Neural crest cell (in vitro differentiated cells): ENCODE data around the gene PTX4. TPM values are rescaled to one million over a fixed set of nuclear protein-coding genes. Genes with fewer than 3 reads are reported as not detected.

Source experiments
- DNase-seq: peaks from one replicate; pipeline ENCODE4 v3.0.0; 2021; ENCODE audit warnings: low read depth, mixed read lengths, low spot score
- H3K27ac Mint-ChIP-seq: one replicate; pipeline ENCODE4 v1.8.0; 2021; ENCODE audit warnings: mild to moderate bottlenecking, mixed read lengths; ENCODE audit not compliant: unreplicated experiment
- H3K27me3 Mint-ChIP-seq: 2 replicates; pipeline ENCODE4 v1.8.0; 2021; ENCODE audit warnings: low read depth, mild to moderate bottlenecking, mixed read lengths
- H3K36me3 Mint-ChIP-seq: 2 replicates; pipeline ENCODE4 v1.8.0; 2021; ENCODE audit warnings: low read depth, mild to moderate bottlenecking, mixed read lengths
- H3K4me1 Mint-ChIP-seq: 2 replicates; pipeline ENCODE4 v1.8.0; 2021; ENCODE audit warnings: mixed read lengths
- H3K4me3 Mint-ChIP-seq: one replicate; pipeline ENCODE4 v1.8.0; 2021; ENCODE audit warnings: mild to moderate bottlenecking, mixed read lengths
- H3K9me3 Mint-ChIP-seq: 2 replicates; pipeline ENCODE4 v1.8.0; 2021; ENCODE audit warnings: mixed read lengths
- total RNA-seq: library from RNA; stranded (reverse); gene quantifications from 2 replicates; pipeline ENCODE4 v1.2.1, GENCODE V29; 2021
- TF ChIP-seq, protein P1 (sequence below): fragments of 200-600 bp; sonication (generic); conservative IDR thresholded peaks from 2 replicates; pipeline ENCODE4 v1.5.0; 2021; ENCODE audit warnings: antibody characterized with exemption, mild to moderate bottlenecking

PTX4 gene
- total RNA-seq, 1 donor from 2014 or later = 0.28 TPM

DNA sequence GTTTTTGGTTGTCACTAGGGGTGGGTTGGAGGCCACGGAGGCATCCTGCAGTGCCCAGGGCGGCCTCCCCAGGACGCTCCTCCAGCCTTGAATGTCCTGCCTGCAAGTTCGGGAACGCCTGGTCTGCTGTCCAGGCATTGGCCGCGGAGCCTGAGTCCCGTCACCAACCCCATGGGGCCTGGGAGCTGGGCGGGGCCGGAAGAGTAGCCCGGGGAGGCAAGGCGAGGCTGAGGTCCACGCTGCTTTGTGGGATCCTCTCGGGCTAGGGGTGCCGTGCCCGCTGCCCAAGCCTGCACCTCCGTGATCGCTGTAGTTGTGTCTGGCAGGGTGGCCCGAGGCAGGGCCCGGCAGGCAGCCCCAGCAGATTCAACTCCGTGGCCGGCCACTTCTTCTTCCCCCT is 17.2 kb upstream of the PTX4 start:
- no peak overlapping the region for H3K27ac Mint-ChIP-seq
- no peaks in the 10 kb centered on the region for H3K4me1 Mint-ChIP-seq
- H3K27me3 Mint-ChIP-seq = no peaks in the 10 kb centered on the region
- peaks cover 3% of the 10 kb centered on the region for H3K36me3 Mint-ChIP-seq
- TF ChIP-seq, protein P1, sequence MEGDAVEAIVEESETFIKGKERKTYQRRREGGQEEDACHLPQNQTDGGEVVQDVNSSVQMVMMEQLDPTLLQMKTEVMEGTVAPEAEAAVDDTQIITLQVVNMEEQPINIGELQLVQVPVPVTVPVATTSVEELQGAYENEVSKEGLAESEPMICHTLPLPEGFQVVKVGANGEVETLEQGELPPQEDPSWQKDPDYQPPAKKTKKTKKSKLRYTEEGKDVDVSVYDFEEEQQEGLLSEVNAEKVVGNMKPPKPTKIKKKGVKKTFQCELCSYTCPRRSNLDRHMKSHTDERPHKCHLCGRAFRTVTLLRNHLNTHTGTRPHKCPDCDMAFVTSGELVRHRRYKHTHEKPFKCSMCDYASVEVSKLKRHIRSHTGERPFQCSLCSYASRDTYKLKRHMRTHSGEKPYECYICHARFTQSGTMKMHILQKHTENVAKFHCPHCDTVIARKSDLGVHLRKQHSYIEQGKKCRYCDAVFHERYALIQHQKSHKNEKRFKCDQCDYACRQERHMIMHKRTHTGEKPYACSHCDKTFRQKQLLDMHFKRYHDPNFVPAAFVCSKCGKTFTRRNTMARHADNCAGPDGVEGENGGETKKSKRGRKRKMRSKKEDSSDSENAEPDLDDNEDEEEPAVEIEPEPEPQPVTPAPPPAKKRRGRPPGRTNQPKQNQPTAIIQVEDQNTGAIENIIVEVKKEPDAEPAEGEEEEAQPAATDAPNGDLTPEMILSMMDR = no peak
- H3K9me3 Mint-ChIP-seq = no peaks in the 10 kb centered on the region
- H3K4me3 Mint-ChIP-seq = no peak overlapping the region
- no peak for DNase-seq

DNA sequence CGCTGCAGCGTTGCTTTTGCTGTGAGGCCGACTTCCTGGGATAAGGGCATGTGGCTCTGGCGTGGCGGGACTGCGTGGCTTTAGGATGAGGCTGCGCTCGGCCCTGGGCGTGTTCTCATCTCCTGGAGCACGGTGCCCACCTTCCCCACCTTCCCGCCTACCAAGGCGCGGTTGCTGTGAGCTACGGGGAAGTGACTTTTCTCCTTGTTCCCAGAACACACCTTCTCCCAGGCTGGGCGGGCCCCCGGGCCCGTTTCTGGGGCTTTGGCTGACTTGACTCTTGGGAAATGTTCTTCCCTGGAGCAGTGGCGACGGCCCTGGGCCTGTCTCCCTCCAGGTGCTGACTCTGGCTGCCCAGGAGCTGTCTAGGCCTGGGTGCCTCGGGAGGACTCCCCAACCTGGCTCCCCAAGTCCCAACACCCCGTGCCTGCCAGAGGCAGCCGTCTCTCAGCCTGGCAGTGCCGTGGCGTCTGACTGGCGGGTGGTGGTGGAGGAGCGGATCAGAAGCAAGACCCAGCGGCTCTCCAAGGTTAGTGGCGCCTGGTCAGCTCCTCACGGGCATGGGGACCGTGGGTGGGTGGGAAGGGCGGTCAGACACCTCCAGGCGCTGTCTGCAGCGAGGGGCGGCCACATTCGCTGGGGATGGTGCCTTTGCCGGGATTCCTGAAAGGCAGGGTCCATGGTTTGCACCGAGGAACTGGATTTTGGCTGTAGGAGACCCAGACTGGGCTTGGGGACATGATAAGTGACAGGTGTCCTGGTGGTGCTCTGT is 16.5 kb upstream of the PTX4 start:
- DNase-seq = no peak
- Mint-ChIP-seq H3K9me3 (no peaks in the 10 kb centered on the region), H3K4me3 (no peak overlapping the region), H3K36me3 (peaks cover 3% of the 10 kb centered on the region), H3K27me3 (no peaks in the 10 kb centered on the region), H3K4me1 (no peaks in the 10 kb centered on the region), H3K27ac (no peak overlapping the region)
- TF ChIP-seq, protein P1 = no peak

DNA sequence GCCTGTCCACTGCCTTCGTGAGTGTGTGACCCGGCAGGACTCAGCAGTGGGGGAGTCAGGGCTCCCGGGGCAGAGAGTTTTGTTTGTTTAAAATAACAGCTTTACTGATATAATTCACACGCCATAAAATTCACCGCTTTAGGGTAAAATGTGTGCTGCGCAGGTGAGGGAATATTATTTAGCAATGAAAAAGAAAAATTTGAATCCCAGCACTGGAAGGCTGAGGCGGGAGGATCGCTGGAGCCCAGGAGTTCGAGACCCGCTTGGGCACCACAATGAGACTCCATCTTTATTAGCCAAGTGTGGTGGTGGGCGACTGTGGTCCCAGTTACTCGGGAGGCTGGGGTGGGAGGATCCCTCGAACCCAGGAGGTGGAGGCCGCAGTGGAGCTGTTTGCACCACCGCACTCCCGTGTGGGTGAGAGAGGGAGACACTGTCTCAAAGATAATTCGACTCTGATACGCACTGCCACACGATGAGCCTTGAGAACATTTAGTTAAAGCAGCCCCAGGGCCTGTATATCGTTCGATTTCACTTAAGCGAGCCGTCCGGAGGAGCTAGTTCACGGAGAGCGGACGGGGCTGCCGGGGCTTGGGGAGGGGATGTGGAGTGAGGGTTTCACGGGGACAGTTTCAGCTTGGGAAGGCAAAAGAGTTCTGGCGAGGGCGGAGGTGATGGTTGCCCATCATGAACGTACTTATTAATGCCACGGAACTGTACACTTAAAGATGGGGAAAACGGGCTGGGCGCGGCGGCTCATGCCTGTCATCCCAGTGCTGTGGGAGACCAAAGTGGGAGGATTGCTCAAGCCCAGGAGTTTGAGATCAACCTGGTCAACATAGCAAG is 14.6 kb upstream of the PTX4 start:
- H3K36me3 Mint-ChIP-seq = peaks cover 3% of the 10 kb centered on the region
- no peak overlapping the region for H3K4me3 Mint-ChIP-seq
- DNase-seq = no peak
- no peaks in the 10 kb centered on the region for H3K4me1 Mint-ChIP-seq
- TF ChIP-seq, protein P1 = no peak
- H3K9me3 Mint-ChIP-seq = no peaks in the 10 kb centered on the region
- H3K27ac Mint-ChIP-seq = no peak overlapping the region
- H3K27me3 Mint-ChIP-seq = no peaks in the 10 kb centered on the region

DNA sequence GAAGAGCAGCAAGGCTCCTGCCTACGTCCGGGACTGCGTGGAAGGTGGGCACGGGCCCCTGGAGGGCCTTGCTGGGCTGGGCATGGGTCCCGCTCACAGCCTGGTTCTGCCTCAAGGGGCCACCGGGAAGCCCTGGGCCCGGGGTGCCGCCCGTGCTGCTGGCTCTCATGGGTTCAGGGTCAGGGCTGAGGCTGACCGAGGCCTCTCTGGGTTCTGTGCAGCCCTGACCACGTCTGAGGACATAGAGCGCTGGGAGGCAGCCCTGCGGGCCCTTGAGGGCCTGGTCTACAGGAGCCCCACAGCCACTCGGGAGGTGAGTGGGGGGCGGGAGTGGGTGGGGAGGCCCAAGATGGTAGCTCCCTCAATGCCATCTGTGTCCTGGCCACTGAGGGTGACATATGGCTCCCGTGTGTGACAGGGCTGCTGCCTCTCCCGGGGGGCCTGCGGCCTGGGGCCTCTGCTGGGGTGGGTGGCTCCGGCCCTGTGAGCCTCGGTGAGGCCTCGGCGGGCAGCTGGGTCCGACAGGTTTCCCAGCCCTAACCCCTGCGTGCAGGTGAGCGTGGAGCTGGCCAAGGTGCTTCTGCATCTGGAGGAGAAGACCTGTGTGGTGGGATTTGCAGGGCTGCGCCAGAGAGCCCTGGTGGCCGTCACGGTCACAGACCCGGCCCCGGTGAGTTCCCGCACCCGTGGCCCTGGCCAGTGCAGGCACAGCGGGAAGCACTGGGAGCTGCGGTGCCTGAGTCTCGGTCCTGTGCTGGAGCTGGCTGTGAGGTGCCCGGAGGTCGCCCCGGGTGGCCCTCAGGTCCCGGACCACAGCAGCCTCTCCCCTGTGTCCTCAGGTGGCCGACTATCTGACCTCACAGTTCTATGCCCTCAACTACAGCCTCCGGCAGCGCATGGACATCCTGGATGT is 13.6 kb upstream of the PTX4 start:
- TF ChIP-seq, protein P1 = no peak
- Mint-ChIP-seq H3K27me3 (no peaks in the 10 kb centered on the region), H3K9me3 (no peaks in the 10 kb centered on the region), H3K4me3 (no peak overlapping the region), H3K4me1 (no peaks in the 10 kb centered on the region), H3K36me3 (peaks cover 3% of the 10 kb centered on the region), H3K27ac (no peak overlapping the region)
- no peak for DNase-seq

DNA sequence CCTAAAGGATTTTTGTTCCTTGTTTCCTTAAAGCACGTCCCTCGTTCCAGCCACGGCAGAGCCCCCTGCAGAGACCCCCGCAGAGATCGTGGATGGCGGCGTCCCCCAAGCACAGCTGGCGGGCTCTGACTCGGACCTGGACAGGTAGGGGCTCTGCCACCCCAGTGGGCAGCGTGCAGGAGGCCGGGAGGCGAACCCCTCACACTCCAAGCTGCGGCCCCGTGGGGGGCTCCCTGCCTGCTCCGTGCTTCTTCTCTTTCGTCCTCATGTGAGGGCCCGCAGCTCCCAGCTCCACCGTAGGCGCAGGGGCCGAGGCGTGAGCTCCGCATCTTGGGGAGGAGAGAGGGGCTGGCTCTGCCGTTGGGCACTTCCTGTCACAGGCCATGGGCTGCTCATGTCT is 12.9 kb upstream of the PTX4 start:
- Mint-ChIP-seq H3K9me3 (no peaks in the 10 kb centered on the region), H3K27ac (no peak overlapping the region), H3K4me1 (no peaks in the 10 kb centered on the region), H3K27me3 (no peaks in the 10 kb centered on the region), H3K36me3 (peaks cover 3% of the 10 kb centered on the region), H3K4me3 (no peak overlapping the region)
- TF ChIP-seq, protein P1 = no peak
- DNase-seq = no peak
